Vagina (tissue), 2 donors: ENCODE measurements around the gene FAM53B. TPM values are rescaled to one million over a fixed set of nuclear protein-coding genes. Genes with fewer than 3 reads are reported as not detected.

Source experiments
- DNase-seq, 2 donors: peaks; one replicate each; pipeline ENCODE4 v3.0.0-alpha.2; 2017; ENCODE audit errors: extremely low spot score in 2 of 2
- H3K27ac ChIP-seq: fragments of 200-600 bp; sonication (generic); one replicate; pipeline ENCODE4 v1.5.1; 2019
- H3K27me3 ChIP-seq: fragments of 200-600 bp; sonication (generic); one replicate; pipeline ENCODE4 v1.5.1; 2019
- H3K36me3 ChIP-seq, 2 donors: fragments of 200-600 bp; sonication (generic); one replicate each; pipeline ENCODE4 v1.5.1; 2017 to 2019
- H3K4me1 ChIP-seq: fragments of 200-600 bp; sonication (generic); one replicate; pipeline ENCODE4 v1.5.1; 2019
- H3K4me3 ChIP-seq, 2 donors: fragments of 200-600 bp; sonication (generic); 1 replicate in 1 of 2; 2 replicates in 1 of 2; pipeline ENCODE4 v1.5.1; 2016 to 2019
- H3K9me3 ChIP-seq: fragments of 200-600 bp; sonication (generic); one replicate; pipeline ENCODE4 v1.5.1; 2019
- POLR2A ChIP-seq, 2 donors: fragments of 450-650 bp; IDR thresholded peaks; one replicate each; pipeline ENCODE4 v1.6.1; 2017; ENCODE audit warnings: antibody characterized with exemption in 2 of 2, mild to moderate bottlenecking in 2 of 2, moderate library complexity in 2 of 2
- POLR2AphosphoS5 ChIP-seq, 2 donors: sonication (generic); formaldehyde crosslinking; IDR thresholded peaks; one replicate each; pipeline ENCODE4 v1.9.0; 2017; ENCODE audit warnings: antibody characterized with exemption in 2 of 2, mild to moderate bottlenecking in 2 of 2, low read depth in 1 of 2; ENCODE audit not compliant: insufficient read depth in 1 of 2
- intact Hi-C: fragments of 100-400 bp; cut with DNase I; formaldehyde crosslinking; loops from one replicate; pipeline ENCODE4 v1.15.1; 2023
- total RNA-seq: library from RNA; depleted of rRNA; stranded (reverse); fragments of >200 nt; gene quantifications from one replicate; pipeline ENCODE4 v1.2.3, GENCODE V29; 2016
- TF ChIP-seq, protein P1 (sequence below), 3 experiments: fragments of 450-650 bp in 2 of 3; fragments of 200-600 bp in 1 of 3; sonication (generic) in 1 of 3; IDR thresholded peaks; one replicate each; pipeline ENCODE4 v1.5.1; 2017 to 2019; ENCODE audit warnings: antibody characterized with exemption in 3 of 3, mild to moderate bottlenecking in 2 of 3, moderate library complexity in 2 of 3

The FAM53B gene
- total RNA-seq, 1 donor from 2014 or later: 35.1 TPM

DNA sequence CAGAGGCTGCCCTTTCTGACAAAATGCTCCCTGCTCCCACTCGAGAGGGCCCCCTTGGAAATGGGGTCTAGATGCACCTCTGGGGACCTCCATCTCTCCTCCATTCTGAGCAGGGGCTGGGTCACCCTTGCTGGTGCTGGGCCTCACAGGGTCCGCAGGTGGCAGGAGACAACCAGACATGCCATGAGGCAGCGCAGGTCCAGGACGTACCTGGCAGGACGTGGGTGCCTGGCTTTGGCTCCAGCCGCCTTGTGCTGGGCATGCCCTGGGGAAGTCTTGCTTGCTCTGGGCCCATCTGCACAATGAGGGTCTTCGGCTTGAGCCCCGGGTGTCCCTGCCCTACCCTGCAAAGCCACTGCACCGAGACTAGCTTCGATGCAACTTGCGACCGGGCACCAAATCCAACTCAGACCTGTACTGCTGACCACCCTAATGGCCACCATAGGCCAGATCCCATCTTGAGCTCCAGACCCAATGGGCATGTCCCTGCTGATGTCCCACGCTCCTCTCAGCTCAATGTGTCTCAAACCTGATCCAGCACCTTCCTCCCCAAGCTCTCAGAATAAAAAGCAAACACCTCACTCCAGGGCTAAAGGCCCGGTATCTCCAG, 107.0 kb downstream of the FAM53B start:
- peaks cover 39% of the 10 kb centered on the region for H3K4me1 ChIP-seq
- no peaks in the 10 kb centered on the region for H3K9me3 ChIP-seq
- TF ChIP-seq POLR2AphosphoS5 (IDR thresholded peaks at IDR 0.05; ENCODE audit: insufficient read depth in 1 of 2, low read depth in 1 of 2) (no peak), POLR2A (IDR thresholded peaks at IDR 0.05) (no peak)
- TF ChIP-seq, protein P1, sequence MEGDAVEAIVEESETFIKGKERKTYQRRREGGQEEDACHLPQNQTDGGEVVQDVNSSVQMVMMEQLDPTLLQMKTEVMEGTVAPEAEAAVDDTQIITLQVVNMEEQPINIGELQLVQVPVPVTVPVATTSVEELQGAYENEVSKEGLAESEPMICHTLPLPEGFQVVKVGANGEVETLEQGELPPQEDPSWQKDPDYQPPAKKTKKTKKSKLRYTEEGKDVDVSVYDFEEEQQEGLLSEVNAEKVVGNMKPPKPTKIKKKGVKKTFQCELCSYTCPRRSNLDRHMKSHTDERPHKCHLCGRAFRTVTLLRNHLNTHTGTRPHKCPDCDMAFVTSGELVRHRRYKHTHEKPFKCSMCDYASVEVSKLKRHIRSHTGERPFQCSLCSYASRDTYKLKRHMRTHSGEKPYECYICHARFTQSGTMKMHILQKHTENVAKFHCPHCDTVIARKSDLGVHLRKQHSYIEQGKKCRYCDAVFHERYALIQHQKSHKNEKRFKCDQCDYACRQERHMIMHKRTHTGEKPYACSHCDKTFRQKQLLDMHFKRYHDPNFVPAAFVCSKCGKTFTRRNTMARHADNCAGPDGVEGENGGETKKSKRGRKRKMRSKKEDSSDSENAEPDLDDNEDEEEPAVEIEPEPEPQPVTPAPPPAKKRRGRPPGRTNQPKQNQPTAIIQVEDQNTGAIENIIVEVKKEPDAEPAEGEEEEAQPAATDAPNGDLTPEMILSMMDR (IDR thresholded peaks at IDR 0.05): no peak
- H3K27me3 ChIP-seq: no peaks in the 10 kb centered on the region
- no peak overlapping the region for H3K27ac ChIP-seq
- DNase-seq: no peak
- no peak overlapping the region for H3K4me3 ChIP-seq
- intact Hi-C loops: no loop called here
- H3K36me3 ChIP-seq: no peaks in the 10 kb centered on the region

- H3K27ac ChIP-seq: no peak overlapping the region
- intact Hi-C loops: no loop called here
- no peaks in the 10 kb centered on the region for H3K27me3 ChIP-seq
- no peak overlapping the region for H3K4me3 ChIP-seq
- TF ChIP-seq POLR2A (IDR thresholded peaks at IDR 0.05) (no peak), POLR2AphosphoS5 (IDR thresholded peaks at IDR 0.05; ENCODE audit: insufficient read depth in 1 of 2, low read depth in 1 of 2) (no peak)
- TF ChIP-seq, protein P1 (IDR thresholded peaks at IDR 0.05): no peak
- H3K36me3 ChIP-seq: no peaks in the 10 kb centered on the region
- peaks cover 39% of the 10 kb centered on the region for H3K4me1 ChIP-seq
- H3K9me3 ChIP-seq: no peaks in the 10 kb centered on the region
- no peak for DNase-seq
These were observed 107.7 kb downstream of the FAM53B start for GRCh38 chr10:124636271-124636995.

DNA sequence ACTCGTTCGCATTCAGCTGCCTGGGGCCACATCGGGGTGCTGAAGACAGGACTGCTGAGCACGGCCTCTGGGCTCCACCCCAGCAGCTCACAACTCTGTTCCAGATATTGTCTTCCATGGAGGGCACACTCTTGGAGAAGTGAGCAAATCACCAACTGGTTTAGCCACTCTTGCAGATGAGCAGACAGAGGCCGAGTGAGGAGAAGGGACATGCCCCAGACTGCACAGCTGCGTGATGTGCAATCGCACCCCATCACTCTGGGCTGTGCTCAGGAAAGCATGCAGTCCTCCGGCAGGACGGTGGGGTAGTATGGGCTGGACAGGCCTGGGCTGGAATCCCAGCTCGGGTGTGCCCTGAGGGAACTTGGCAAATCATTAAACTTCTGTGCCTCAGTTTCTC, 111.6 kb downstream of the FAM53B start:
- no peaks in the 10 kb centered on the region for H3K27me3 ChIP-seq
- no peak for DNase-seq
- H3K9me3 ChIP-seq: no peaks in the 10 kb centered on the region
- intact Hi-C loops: no loop called here
- no peak overlapping the region for H3K4me3 ChIP-seq
- peak overlapping the region; percentile 60 for H3K27ac ChIP-seq
- no peaks in the 10 kb centered on the region for H3K36me3 ChIP-seq
- TF ChIP-seq POLR2A (IDR thresholded peaks at IDR 0.05) (no peak), POLR2AphosphoS5 (IDR thresholded peaks at IDR 0.05; ENCODE audit: insufficient read depth in 1 of 2, low read depth in 1 of 2) (no peak)
- TF ChIP-seq, protein P1 (IDR thresholded peaks at IDR 0.05): no peak
- H3K4me1 ChIP-seq: peaks cover 54% of the 10 kb centered on the region

DNA sequence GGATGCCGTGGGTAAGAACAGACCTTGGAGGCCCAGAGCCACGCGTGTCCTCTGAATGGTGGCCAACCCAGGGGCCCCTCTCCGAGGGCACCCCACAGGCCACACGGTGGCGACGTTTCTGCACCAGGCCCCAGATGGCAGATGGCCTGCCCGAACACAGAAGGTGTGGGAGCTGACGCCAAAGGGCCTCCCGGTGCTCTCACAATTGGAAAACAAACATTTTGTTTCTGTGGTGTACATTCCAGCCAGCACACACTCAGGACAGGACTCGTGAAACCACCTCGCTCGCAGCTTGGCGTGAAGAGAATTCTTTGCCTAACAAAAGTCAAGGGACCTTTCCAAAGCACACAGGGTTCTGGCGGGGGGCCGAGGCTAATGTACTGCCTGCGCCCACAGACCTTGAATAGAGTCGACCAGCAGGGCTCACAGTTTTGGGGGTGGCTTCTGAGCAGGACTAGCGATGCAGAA, 112.1 kb downstream of the FAM53B start:
- H3K27me3 ChIP-seq: no peaks in the 10 kb centered on the region
- no peak for DNase-seq
- TF ChIP-seq, protein P1 (IDR thresholded peaks at IDR 0.05): peak in 2 of 3 experiments; percentile 12 to 25
- TF ChIP-seq POLR2AphosphoS5 (IDR thresholded peaks at IDR 0.05; ENCODE audit: insufficient read depth in 1 of 2, low read depth in 1 of 2) (no peak), POLR2A (IDR thresholded peaks at IDR 0.05) (no peak)
- intact Hi-C loops: no loop called here
- H3K27ac ChIP-seq: peak overlapping the region; percentile 60
- no peaks in the 10 kb centered on the region for H3K36me3 ChIP-seq
- H3K9me3 ChIP-seq: no peaks in the 10 kb centered on the region
- H3K4me1 ChIP-seq: peaks cover 59% of the 10 kb centered on the region
- H3K4me3 ChIP-seq: no peak overlapping the region

DNA sequence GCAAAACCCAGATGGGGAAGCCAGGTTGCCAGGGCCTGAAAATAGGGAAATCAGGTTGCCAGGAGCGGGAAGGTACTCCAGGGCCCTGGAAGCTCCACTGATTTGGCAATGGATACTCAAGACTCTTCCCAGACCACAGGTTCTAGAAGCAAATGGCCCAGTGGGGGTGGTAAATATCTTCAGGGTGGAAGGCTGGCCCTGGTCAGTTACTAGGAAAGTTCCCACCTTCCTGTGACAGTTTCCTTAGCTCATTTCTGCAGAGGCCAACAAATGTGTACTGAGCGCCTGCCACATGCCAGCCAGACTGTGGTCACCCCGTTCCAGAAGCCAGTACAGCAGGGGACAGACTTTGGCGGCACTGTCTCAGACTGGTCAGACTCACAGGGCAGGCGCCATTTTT, 113.6 kb downstream of the FAM53B start:
- H3K27me3 ChIP-seq: no peaks in the 10 kb centered on the region
- intact Hi-C loops: no loop called here
- TF ChIP-seq, protein P1 (IDR thresholded peaks at IDR 0.05): no peak
- TF ChIP-seq POLR2A (IDR thresholded peaks at IDR 0.05) (no peak), POLR2AphosphoS5 (IDR thresholded peaks at IDR 0.05; ENCODE audit: insufficient read depth in 1 of 2, low read depth in 1 of 2) (no peak)
- DNase-seq: no peak
- peak overlapping the region; percentile 60 for H3K27ac ChIP-seq
- H3K4me1 ChIP-seq: peaks cover 75% of the 10 kb centered on the region
- H3K36me3 ChIP-seq: no peaks in the 10 kb centered on the region
- H3K4me3 ChIP-seq: no peak overlapping the region
- H3K9me3 ChIP-seq: no peaks in the 10 kb centered on the region
